Forelimb muscle (tissue), 1 donor: ENCODE measurements around the gene ZNF253. TPM values are rescaled to one million over a fixed set of nuclear protein-coding genes. Genes with fewer than 3 reads are reported as not detected.
"Not testable (repeated sequence)": the region's sequence is repeated elsewhere in the genome, so short reads cannot be mapped to it uniquely, and the experiment has no call there.

Experiments used
- DNase-seq: peaks from one replicate; pipeline ENCODE4 v3.0.0-alpha.2; 2013; ENCODE audit warnings: low read depth
- polyA plus RNA-seq: library from polyadenylated mRNA; unstranded; fragments of 120-200 nt; gene quantifications from one replicate; pipeline ENCODE4 v1.2.1, GENCODE V29; 2013; ENCODE audit not compliant: insufficient read length

The ZNF253 gene
- polyA plus RNA-seq, 1 donor: 12.4 TPM

GRCh38 chr19:19892055-19892941 lies 26.6 kb downstream of the ZNF253 start:
- not testable (repeated sequence) for DNase-seq

DNA sequence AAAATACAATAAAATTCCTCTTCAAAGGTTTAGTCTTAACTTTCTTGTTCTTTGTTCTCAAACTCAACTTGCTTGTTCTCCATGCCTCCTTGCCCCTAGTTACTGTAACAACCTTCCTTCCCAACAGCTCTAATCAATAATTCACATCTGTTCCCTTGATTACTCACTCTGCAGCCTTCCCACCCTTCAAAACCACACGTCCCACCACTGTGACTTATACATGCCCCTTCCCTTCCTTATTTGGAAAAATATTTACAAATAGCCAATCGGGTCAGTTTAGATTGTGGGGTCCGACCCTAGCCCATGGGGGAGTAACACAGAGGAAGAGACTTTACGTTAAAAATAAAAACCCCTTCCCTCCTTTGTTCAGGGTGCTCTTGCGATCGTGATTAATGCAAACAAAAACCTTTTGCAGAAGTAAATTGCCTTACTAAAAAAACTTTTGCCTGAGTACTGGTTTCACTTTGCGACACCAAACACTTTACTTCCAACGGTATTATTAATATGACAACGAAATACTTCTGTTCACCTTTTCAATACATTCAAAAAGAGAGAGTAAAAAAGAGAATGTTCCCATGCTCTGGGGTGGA lies 34.6 kb downstream of the ZNF253 start:
- DNase-seq: peak; percentile 8

DNA sequence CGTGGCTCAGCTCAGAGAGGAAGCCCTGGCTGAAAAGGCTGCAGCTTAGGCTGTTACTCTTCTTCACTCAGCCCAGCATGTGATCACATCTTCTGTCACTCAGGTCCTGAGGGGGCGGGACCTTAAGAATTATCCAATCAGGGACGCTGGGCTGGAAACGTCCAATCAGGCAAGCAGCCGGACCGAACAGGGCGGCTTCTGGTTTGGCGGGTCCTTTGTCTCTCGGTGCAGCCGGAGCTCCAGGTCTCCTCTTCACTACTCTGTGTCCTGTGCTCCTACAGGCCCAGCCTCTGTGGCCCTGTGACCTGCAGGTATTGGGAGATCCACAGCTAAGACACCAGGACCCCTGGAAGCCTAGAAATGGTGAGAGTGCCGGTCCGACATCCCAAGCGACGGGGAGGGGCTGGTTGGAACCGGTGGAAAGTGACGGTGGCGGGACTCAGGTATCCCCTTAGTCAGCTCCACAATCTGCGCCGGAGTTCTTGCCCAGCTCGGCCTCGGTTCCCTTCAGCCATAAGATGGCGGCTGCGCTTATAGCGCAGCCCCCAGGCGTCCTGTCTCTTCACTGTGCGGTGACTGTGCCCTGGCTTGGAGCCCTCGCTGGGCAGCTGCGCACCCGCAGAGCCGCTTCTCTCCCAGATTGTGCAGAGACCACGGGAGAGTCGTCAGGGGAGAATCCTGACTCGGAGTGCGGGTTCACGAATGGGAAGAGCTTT lies 35.2 kb downstream of the ZNF253 start, which contains the start of gene ZNF93:
Gene ZNF93, plus strand, starts transcription at position 218 of the 716 bp plus-strand sequence. Its CDS starts 143 bp downstream, at position 361.
- peak; percentile 95 for DNase-seq

DNA sequence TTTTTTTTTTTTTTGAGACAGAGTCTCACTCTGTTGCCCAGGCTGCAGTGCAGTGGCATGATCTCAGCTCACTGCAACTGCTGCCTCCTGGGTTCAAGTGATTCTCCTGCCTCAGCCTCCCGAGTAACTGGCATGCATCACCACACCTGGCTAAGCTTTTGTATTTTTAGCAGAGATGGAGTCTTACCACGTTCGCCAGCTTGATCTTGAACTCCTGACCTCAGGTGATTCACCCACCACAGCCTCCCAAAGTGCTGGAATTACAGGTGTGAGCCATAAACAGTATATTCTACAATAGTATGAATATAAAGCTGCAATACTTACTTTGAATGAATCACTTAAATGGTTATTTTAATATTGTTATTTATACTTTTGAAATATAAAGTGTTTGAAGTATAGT lies 41.9 kb downstream of the ZNF253 start:
- not testable (repeated sequence) for DNase-seq

DNA sequence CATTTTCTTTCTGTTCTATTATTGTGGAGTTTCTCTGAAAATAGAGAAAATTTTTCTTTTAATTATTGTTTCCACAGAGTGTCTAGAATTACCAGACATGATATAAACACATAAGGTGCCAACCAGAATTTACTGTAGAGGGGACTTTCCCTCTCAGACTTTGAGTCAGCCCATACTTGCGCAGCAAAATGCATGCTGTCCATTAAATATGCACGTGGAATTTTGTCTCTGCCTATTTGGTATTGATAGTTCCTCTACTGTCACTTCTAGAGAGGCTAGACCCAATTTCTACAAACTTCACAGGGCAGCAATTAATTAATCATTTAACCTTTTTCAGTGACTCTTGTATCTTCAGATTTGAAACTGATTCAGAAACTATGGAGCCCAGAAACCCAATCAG lies 44.0 kb downstream of the ZNF253 start:
- DNase-seq: no peak

GRCh38 chr19:19911150-19911549 lies 45.5 kb downstream of the ZNF253 start:
- no peak for DNase-seq

- DNase-seq: no peak
Observed at GRCh38 chr19:19914596-19914995, 48.9 kb downstream of the ZNF253 start.

DNA sequence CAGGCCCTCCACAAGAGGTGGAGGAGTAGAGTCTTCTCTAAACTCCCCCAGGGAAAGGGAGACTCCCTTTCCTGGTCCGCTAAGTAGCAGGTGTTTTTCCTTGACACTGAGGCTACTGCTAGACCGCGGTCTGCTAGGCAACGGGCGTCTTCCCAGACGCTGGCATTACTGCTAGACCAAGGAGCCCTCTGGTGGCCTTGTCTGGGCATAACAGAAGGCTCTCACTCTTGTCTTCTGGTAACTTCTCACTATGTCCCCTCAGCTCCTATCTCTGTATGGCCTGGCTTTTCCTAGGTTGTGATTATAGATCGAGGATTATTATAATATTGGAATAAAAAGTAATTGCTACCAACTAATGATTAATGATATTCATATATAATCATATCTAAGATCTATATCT lies 64.7 kb downstream of the ZNF253 start:
- not testable (repeated sequence) for DNase-seq

DNA sequence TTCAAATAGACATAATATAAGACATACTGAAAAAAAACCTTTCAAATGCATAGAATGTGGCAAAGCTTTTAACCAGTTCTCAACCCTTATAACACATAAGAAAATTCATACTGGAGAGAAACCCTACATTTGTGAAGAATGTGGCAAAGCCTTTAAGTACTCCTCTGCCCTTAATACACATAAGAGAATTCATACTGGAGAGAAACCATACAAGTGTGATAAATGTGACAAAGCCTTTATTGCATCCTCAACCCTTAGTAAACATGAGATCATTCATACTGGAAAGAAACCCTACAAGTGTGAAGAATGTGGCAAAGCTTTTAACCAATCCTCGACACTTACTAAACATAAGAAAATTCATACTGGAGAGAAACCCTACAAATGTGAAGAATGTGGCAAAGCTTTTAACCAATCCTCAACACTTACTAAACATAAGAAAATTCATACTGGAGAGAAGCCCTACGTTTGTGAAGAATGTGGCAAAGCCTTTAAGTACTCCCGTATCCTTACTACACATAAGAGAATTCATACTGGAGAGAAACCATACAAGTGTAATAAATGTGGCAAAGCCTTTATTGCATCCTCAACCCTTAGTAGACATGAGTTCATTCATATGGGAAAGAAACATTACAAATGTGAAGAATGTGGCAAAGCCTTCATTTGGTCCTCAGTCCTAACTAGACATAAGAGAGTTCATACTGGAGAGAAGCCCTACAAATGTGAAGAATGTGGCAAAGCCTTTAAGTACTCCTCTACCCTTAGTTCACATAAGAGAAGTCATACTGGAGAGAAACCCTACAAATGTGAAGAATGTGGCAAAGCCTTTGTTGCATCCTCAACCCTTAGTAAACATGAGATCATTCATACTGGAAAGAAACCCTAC lies 68.0 kb downstream of the ZNF253 start:
- DNase-seq: not testable (repeated sequence)

- no peak for DNase-seq
Observed at GRCh38 chr19:19937403-19937802, 71.7 kb downstream of the ZNF253 start.

DNA sequence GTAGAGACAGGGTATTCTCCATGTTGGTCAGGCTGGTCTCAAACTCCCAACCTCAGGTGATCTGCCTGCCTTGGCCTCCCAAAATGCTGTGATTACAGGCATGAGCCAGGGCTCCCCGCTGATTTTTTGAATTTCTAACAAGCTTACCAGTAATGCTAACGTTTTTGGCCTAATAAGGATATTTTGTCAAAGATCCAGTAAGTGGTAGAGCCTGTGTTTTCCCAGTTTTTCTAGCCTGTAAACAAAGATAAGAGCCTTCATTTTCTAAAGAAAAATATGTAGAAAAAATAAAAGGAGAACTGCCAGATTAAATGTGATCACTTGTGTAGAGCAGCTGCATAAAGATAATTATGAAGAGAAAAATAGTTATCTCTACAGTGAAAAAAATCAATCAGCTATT lies 72.8 kb downstream of the ZNF253 start:
- no peak for DNase-seq

- DNase-seq: no peak
Observed at GRCh38 chr19:19943848-19944582, 78.3 kb downstream of the ZNF253 start.

Other genes starting within 250 kb of the ZNF253 start
- 1.8 TPM for gene PBX4, start 247.2 kb upstream of the ZNF253 start, polyA plus RNA-seq
- 4.6 TPM for gene LPAR2, start 237.7 kb upstream of the ZNF253 start, polyA plus RNA-seq
- 2.5 TPM for gene GMIP, start 222.2 kb upstream of the ZNF253 start, polyA plus RNA-seq
- gene ATP13A1, start 202.2 kb upstream of the ZNF253 start, polyA plus RNA-seq: 25.0 TPM
- gene ZNF101, start 197.0 kb upstream of the ZNF253 start, polyA plus RNA-seq: 5.3 TPM
- gene ZNF14, start 132.8 kb upstream of the ZNF253 start, polyA plus RNA-seq: 4.8 TPM
- gene ZNF506, start 44.1 kb upstream of the ZNF253 start, polyA plus RNA-seq: 20.8 TPM
- gene ZNF93, start 35.1 kb downstream of the ZNF253 start, polyA plus RNA-seq: 11.5 TPM
- 6.0 TPM for gene ZNF682, start 173.6 kb downstream of the ZNF253 start, polyA plus RNA-seq
- 4.2 TPM for gene ZNF90, start 212.1 kb downstream of the ZNF253 start, polyA plus RNA-seq